ENCODE measurements around the gene AP4S1. TPM values are rescaled to one million over a fixed set of nuclear protein-coding genes. Genes with fewer than 3 reads are reported as not detected.

Gene AP4S1
- total RNA-seq, 1 experiment from 2014 or later: 8.3 TPM

- DNase-seq: no peak
- no peak overlapping the region for H3K27ac Mint-ChIP-seq (ENCODE audit: unreplicated experiment)
- H3K4me3 Mint-ChIP-seq (ENCODE audit: low read depth, unreplicated experiment): no peak overlapping the region
- H3K36me3 Mint-ChIP-seq (ENCODE audit: insufficient read depth, unreplicated experiment): peaks cover 14% of the 10 kb centered on the region
- no peaks in the 10 kb centered on the region for H3K27me3 Mint-ChIP-seq (ENCODE audit: unreplicated experiment)
- no peaks in the 10 kb centered on the region for H3K9me3 Mint-ChIP-seq (ENCODE audit: low read depth, unreplicated experiment)
- CTCF ChIA-PET: no interaction called here
- intact Hi-C loops (cut with micrococcal nuclease; ENCODE audit: unreplicated experiment): no loop called here
- H3K4me1 Mint-ChIP-seq (ENCODE audit: low read depth, unreplicated experiment): no peaks in the 10 kb centered on the region
- BruUV-seq (replicated peaks): no TSS peak
- no peak for TF ChIP-seq CTCF (IDR thresholded peaks at IDR 0.05; ENCODE audit: unreplicated experiment)
These were observed 113.9 kb downstream of the AP4S1 start for GRCh38 chr14:31139301-31139847.

GRCh38 chr14:31142455-31143087 is 117.1 kb downstream of the AP4S1 start:
- H3K36me3 Mint-ChIP-seq (ENCODE audit: insufficient read depth, unreplicated experiment): peaks cover 23% of the 10 kb centered on the region
- intact Hi-C loops (cut with micrococcal nuclease; ENCODE audit: unreplicated experiment): loop anchor here (10.0 kb wide), 1 partner anchor 212 kb away; no protein-coding TSS in a partner anchor
- no peak overlapping the region for H3K27ac Mint-ChIP-seq (ENCODE audit: unreplicated experiment)
- BruUV-seq (replicated peaks): no TSS peak
- H3K4me1 Mint-ChIP-seq (ENCODE audit: low read depth, unreplicated experiment): no peaks in the 10 kb centered on the region
- H3K27me3 Mint-ChIP-seq (ENCODE audit: unreplicated experiment): no peaks in the 10 kb centered on the region
- TF ChIP-seq CTCF (IDR thresholded peaks at IDR 0.05; ENCODE audit: unreplicated experiment): no peak
- CTCF ChIA-PET: no interaction called here
- no peaks in the 10 kb centered on the region for H3K9me3 Mint-ChIP-seq (ENCODE audit: low read depth, unreplicated experiment)
- no peak for DNase-seq
- H3K4me3 Mint-ChIP-seq (ENCODE audit: low read depth, unreplicated experiment): no peak overlapping the region

Small RNAs within 50 kb of the gene (microRNA-seq; reads per million reads assigned to microRNA genes)
- gene MIR624: 35.2 reads per million, percentile 53 among the genes with 10 or more reads in this experiment

Other genes starting within 250 kb of the AP4S1 start
- 10.3 and 15.8 TPM in 2 replicates for gene COCH, start 151.1 kb upstream of the AP4S1 start, total RNA-seq (2022)
- 29.7 and 34.4 TPM in 2 replicates for gene STRN3, start 730 bp downstream of the AP4S1 start, total RNA-seq (2022)
- gene HECTD1, start 182.1 kb downstream of the AP4S1 start, total RNA-seq (2022): 98.6 and 105 TPM in 2 replicates